Renal cortical epithelial cell (primary cell): Measurements from ENCODE around the gene APOL3. TPM values are rescaled to one million over a fixed set of nuclear protein-coding genes. Genes with fewer than 3 reads are reported as not detected.
"Not testable (repeated sequence)": the region's sequence is repeated elsewhere in the genome, so short reads cannot be mapped to it uniquely, and the experiment has no call there.

Source experiments
- DNase-seq: peaks from one replicate; pipeline ENCODE4 v3.0.0-alpha.2; 2011; ENCODE audit warnings: low read depth
- total RNA-seq: library from RNA; depleted of rRNA; stranded (reverse); fragments of >200 nt; gene quantifications from 2 replicates; pipeline ENCODE4 v1.2.3, GENCODE V29; 2014

Gene APOL3
- 4.0 and 10.4 TPM in 2 replicates for total RNA-seq

DNA sequence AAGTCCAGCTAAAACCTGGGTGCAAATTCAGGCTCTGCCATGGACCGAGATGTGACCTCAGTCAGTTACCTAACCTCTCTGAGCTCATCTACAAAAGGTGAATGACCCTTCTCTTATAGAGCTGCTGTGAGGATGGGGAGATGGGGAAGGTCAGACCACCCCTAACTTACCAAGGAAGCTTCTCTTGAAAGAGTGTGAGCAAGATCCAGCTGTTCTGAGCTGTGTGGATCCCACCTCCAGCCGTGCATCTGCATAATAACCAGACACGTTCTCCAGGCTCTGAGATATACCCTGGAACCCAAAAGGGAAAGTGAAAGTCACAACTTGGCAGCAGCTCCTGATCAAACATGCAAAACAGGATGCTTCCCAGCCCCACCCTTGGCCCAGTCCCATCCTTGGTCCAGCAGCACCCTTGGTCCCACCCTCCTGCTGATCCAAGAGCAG lies at the start of gene APOL3:
TSS of gene APOL3 (minus strand) at position 257 of the 444 bp plus-strand sequence. CDS start 11,700 bp downstream, outside the sequence.
- DNase-seq: no peak

- DNase-seq: no peak
These were observed 49.7 kb upstream of the APOL3 start for GRCh38 chr22:36210224-36210623.

DNA sequence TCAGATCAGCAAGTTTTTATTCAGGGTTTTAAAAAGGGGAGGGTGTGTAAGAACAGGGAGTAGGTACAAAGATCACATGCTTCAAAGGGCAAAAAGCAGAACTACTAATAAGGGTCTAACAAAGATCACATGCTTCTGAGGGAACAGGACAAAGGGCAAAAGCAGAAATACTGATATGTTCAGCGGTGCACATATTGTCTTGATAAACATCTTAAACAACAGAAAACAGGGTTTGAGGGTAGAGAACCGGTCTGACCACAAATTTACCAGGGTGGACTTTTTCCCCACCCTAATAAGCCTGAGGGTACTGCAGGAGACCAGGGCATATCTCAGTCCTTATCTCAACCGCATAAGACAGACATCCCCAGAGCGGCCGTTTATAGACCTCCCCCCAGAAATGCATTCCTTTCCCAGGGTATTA lies 48.9 kb upstream of the APOL3 start:
- not testable (repeated sequence) for DNase-seq

GRCh38 chr22:36208914-36209313 lies 48.4 kb upstream of the APOL3 start:
- no peak for DNase-seq

DNA sequence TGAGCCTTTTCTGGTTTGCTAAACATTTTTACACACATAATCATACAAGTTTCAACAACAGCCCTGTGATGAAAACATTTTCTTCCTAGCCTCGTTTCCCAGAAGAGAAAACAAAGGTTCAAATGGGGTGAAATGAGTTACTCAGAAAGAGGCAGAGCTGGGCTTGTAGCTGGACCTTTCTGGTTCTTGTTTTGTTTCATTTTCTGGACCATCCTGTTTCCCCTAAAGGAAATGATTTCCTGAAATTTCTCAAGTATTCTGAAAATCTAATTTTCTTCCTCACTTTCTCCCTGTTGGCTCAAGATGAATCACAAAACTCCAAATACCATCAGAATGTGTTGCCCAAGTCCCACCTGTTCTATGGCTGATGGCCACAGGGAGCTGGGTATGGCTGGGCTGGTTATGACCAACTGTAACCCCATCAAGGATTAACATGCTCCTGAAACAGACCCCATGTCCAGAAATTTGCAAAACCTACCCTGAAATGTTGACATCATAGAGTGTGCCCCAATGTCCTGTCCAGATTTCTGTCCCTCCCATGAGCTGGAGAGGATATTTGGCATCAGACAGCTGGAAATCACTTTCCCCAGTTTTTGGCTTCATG lies 47.7 kb upstream of the APOL3 start:
- peak; percentile 34 for DNase-seq

- no peak for DNase-seq
These were observed 45.7 kb upstream of the APOL3 start for GRCh38 chr22:36206255-36206654.

DNA sequence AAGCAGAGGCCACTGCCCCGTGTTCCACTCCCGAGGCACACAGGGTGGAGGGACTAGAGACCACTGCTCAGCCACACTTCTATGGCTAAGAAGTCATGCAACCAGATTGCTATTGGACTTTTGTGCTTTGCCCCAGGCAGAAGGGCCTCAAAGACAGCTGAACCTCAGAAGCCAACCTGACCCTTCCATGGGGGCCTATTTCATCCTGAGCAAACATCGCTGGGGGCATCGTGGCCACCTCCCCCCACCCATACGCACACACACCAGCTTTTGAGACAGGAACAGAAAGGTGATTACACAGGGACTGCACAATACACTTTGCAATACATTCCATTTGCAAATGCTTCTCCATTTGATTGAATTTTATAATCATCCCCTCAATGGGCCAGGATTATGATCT lies 45.0 kb upstream of the APOL3 start:
- not testable (repeated sequence) for DNase-seq

DNA sequence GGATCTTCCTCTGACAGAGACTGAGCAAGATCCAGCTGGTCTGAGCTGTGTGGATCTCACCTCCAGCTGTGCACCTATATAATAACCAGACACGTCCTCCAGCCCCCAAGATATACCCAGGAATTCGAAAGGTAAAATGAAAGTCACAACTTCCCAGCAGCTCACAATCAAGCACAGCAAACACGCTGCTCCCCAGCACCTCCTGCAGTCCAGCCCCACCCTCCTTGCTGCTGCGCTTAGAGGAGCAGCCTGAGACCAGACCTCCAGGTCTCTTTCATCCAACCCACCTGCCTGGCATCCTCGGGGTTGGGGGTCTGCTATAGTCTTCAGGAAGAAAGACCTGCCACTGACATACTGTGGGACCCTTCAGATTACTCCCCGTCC lies 44.1 kb upstream of the APOL3 start:
- DNase-seq: no peak

DNA sequence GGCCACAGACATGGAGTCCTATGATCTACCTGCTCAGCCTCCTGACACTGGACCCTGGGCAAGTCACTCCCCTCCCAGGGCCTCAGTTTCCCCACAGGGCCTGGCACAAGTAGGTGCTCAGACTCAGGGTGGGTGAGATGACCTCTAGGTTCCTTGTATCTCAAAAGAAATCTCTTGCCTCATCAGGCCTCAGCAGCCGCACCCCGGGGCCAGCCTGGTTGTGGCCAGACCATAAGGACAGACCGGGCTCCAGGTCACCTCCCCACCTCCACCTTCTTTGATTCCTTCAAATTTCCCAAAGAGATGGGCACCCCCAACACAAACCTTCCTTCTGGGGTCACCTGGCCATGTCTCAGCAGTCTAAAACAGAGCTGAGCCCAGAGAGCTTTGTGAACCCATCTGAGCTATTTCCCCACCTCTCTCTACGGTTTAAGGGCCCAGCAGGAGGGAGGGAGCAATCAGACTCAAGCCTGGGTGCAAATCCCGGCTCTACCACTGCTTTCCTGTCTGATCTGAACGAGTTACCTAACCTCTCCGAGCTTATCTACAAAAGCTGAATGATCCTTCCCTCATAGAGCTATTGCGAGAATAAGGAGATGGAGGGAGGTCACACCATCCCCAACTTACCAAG lies 43.6 kb upstream of the APOL3 start:
- no peak for DNase-seq

GRCh38 chr22:36203441-36203840 lies 42.9 kb upstream of the APOL3 start:
- not testable (repeated sequence) for DNase-seq

GRCh38 chr22:36202906-36203305 lies 42.4 kb upstream of the APOL3 start:
- peak; percentile 27 for DNase-seq

GRCh38 chr22:36201630-36202319 lies 41.2 kb upstream of the APOL3 start, which contains the start of gene APOL4:
TSS of gene APOL4 (minus strand) at chr22:36201809. CDS start at chr22:36201734, 75 bp downstream.
- no peak for DNase-seq

DNA sequence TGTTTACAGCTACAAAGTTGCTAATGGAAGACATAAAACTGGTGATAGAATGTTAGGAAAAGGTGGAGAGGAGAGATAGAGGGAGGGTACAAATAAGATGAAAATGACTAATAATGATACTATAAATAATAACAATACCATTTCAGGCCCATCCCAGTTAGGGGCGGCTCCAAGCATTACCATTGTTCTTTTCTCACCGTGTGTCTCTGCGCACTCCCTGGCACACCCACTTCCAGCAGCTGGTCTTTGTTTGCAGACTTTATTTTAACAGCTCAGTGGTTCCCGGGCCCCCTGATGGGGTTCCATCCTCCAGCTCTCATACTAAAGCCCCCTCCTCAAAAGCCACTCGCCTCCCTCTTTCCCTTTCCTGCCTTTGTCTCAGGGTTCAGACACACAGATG lies 40.5 kb upstream of the APOL3 start:
- not testable (repeated sequence) for DNase-seq

DNA sequence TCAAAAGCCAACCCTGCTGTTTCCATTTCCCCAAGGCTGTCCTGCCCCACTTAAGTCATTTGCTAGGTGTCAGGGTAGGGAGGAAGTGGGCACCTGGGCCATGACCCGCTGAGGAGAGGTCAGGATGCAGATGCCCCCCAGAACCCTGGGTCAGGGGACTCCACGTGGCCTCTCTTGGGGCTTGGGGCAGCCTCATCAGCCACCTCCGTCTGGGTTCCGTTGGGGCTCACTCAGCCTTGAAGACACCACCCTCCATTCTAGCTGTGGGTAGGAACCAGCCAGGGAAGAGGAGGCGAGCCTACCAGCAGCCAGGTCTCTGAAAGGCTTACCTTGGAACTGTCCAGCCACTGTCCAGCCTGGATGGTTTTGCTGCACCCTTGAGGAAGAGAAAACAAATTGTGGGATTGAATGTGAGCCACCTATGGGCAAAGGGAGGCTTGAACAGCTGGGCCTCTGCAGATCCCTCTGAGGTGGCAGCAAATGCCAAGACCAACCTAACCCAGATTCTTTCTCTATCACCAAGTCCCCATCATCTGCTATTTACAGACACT lies 38.5 kb upstream of the APOL3 start:
- no peak for DNase-seq

- no peak for DNase-seq
These were observed 38.0 kb upstream of the APOL3 start for GRCh38 chr22:36198536-36198935.

- DNase-seq: peak; percentile 26
These were observed 37.1 kb upstream of the APOL3 start for GRCh38 chr22:36197514-36198146.

DNA sequence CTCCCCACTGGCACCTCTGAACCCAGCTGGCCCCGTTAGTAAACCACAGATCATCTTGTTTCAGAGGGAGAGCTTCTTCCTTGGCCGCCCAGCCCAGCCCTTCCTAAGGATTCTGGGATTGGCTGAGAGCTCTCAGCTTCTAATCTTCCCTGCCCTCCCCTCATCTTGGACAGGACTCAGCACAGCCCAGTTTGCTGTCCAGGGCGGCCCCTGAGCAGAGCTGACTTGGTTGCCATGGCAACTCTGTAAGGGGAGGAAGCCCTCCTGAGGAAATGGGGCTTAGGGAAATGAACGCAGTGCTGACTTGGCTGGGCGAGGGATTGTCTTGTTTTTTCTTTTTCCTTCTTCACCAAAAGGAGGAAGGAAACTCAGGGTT lies 36.5 kb upstream of the APOL3 start:
- no peak for DNase-seq

DNA sequence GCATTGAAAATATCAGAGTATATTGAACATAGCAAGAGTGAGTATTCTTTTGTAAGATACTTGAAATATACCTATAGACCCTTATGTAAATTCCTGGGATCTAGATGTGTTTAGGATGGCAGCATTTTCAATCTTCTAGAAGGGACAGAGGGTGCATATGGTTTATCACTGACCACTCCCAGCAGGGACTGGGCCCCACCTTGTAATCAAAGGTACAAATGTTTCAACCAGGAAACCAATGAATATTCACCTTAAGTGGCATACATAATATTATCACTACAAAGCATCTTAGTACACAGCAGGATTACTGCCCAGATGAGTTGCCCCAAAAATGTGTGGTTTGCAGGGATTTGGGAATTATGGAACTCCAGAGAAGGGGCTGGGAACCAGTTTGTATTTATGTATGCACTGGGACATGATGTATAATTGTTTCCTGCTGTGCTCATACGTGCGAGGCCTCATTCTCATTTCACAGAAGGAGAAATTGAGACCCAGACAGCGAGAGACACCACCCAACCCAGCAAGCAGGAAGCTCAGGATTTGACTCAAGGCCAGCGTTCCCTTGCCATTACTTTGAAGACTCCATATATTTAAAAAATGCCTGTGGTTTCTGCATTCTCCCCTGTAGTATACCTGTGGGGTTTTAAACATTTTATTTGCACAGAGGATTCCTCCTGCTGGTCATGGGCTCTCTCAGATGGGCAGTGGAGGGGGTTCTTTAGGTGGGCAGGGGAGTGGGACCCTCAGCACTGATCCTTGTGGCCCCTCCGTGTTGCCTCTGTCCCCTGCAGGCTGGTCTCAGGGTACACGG lies 35.9 kb upstream of the APOL3 start:
- no peak for DNase-seq

DNA sequence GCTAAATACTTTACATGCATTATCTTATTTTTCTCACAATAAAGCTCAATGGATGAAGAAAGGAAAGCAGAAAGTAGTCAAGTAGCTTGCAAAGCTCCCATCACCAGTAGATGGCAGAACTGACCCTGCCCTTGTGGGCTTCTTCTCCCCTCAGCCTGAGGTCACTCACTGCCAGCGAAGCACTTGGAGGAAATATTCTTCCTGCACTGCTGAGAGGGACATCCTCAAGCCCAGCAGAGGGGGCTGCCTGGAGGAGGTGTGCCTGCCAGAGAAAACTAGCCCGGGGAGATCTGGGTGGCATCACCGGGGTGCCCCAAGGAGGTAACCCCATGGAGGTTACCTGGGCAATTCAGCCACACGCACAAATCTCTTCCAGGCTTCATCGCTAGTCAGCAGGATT lies 34.4 kb upstream of the APOL3 start:
- peak; percentile 72 for DNase-seq

- DNase-seq: no peak
These were observed 33.8 kb upstream of the APOL3 start for GRCh38 chr22:36194385-36194784.

DNA sequence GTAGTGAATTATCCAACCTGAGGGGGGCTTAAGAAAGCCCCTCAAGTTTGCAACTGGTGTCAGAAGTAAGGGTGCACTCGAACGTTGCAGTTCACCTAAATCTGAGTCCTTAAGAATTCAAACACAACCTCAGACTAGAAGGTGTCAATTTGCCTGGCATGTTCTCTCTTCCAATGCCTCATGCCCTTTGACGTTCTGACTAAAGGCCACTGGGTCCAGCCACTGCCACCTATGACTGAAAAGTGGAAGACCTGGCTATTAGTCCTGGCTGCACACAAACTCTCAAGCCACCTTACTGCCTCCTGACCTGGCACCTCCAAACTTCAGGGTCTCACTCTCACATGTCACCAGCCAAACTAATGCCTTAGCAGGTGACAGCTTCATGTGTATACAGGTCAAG lies 33.0 kb upstream of the APOL3 start:
- no peak for DNase-seq
